GM19043 (cell line): Measurements from ENCODE around the gene CERS4.
"Not testable (repeated sequence)": the region's sequence is repeated elsewhere in the genome, so short reads cannot be mapped to it uniquely, and the experiment has no call there.

Source experiments
- ATAC-seq: cut with Tn5 transposase; IDR thresholded peaks from one replicate; pipeline ENCODE4 v1.9.1; 2021; ENCODE audit warnings: low read depth; ENCODE audit not compliant: unreplicated experiment

CERS4 gene

GRCh38 chr19:8209462-8210378 is 550 bp downstream of the CERS4 start:
- peak; percentile 48 for ATAC-seq

DNA sequence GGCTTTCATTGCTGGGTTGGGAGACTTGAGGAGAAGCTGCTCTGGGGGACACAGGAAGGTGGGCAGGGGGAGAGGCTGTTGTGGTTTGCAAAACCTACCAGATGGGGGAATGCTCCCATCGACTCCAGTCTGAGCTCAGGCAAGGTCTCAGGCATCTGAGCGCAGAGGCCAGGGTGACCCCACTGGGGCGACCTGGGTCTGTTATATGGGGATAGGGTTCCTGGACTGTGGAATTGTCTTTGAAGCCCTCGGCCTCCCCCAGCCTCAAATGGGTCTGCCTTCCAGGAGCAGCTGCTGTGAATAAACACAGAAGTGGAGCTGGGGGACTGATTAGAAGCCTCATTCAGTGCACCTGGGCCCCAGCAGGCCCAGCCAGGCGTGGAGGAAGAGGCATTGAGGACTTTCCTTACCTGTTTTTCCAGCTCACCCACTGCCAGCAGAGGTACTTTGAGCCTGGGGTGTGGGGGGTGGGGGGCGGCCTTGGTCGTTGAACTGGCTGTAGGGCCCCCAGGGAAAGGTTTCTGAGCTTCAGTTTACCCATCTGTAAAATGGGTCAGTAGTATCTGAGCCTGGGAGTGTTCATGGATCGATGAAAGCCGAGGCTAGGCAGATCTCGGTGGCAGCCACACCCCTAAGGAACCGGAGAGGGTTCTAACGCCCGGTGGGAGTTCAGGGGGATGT is 1.4 kb downstream of the CERS4 start:
- no peak for ATAC-seq

GRCh38 chr19:8212212-8212611 is 3.0 kb downstream of the CERS4 start:
- no peak for ATAC-seq

DNA sequence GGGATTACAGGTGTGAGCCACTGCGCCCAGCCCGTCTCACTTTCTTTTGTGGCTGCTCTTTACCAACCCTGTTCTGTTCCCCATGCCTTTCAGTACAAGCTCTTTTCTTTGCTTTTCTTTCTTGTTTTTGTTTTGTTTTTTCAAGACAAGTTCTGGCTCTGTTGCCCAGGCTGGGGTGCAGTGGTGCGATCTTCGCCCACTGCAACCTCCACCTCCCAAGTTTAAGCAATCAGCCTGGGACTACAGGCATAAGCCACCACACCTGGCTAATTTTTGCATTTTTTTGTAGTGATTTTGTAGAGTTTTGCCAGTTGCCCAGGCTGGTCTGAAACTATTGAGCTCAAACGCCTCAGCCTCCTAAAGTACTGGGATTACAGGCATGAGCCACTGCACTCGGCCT is 3.7 kb downstream of the CERS4 start:
- ATAC-seq, result no peak

- ATAC-seq, result no peak
These were observed 4.9 kb downstream of the CERS4 start for GRCh38 chr19:8213827-8214672.

DNA sequence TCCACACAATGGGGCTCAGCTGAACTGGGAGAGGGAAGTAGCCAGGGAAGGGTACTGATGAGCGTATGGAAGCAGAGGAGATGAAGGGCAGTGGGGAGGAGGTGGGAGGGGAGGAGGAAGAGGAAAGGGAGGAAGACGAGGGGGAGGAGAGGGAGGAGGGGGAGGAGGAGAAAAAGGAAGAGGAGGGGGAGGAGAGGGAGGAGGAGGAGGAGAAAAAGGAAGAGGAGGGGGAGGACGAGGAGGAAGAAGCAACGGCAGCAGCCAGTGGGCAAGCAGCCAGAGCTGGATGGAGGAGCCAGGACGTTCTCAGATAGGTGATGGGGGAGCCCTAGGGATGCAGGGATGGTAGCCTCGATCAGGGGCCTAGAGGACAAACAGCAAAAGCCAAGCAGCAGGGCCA is 5.6 kb downstream of the CERS4 start:
- no peak for ATAC-seq

- no peak for ATAC-seq
These were observed 6.6 kb downstream of the CERS4 start for GRCh38 chr19:8215783-8216182.

DNA sequence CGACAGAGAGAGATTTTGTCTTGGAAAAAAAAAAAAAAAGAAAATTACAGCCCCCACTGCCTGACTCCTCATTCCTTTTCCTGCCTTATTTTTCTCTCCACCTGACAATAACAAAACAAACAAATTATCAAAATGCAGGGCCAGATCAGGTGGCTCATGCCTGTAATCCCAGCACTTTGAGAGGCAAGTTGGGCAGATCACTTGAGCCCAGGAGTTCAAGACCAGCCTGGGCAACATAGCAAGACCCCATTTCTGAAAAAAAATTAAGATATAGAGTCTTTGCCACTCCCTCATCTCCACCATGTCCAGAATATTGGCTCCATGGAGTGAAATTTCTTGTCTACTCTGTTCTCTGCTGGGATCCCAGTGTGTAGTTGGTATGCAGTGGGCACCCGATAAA is 7.2 kb downstream of the CERS4 start:
- ATAC-seq, result no peak

DNA sequence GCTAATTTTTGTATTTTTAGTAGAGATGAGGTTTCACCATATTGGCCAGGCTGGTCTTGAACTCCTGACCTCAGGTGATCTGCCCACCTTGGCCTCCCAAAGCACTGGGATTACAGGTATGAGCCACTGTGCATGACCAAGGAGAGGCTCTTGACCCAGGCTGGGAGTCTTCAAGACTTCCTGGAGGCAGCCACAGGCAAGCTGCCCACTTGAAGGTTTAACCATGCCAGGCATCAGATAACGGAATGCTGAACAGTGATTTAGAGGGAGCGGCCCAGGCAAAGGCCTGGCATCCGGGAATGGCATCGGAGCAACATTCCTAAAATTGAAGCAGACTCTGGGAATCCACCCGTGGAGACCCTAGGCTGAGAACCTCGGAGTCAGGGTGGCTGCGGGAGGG is 9.0 kb downstream of the CERS4 start:
- ATAC-seq, result not testable (repeated sequence)

- no peak for ATAC-seq
These were observed 11.3 kb downstream of the CERS4 start for GRCh38 chr19:8220481-8220880.

- ATAC-seq, result no peak
These were observed 12.0 kb downstream of the CERS4 start for GRCh38 chr19:8221161-8221560.

- not testable (repeated sequence) for ATAC-seq
These were observed 14.3 kb downstream of the CERS4 start for GRCh38 chr19:8223442-8223841.

DNA sequence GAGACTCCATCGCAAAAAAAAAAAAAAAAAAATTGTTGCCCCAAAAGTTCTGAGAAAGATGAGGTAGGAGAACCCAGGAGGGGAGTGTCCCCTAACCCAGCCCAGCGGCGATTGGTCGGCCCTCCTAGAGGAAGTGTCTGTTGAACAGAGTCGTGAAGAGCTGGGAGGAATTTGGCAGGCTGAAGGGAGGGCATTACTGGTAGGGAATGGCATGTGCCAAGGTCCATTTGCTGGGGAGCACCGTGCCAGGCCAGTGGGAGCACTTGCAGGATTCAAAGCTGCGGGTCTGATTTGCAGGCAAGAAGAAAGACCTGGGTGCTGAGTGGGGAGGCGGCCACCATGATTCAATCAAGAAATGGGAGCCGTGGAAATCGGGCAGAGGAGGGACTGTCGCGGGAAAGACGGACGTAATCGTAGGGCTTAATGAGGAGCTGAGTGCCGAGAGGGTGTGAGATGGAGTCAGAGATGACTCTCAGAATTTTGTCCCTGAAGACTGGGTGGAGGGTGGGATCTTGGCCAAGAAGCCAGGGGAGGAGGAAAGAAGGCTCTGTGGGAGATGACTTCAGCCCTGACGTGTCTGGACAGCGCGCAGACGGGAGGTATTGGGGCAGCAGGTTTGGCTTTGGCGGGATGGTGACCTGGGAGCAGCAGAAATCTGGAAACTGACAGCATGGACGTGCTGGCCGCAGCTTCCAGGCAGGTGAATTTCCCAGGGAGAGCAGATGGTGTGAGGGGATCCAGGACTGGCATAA is 15.4 kb downstream of the CERS4 start:
- no peak for ATAC-seq

- no peak for ATAC-seq
These were observed 22.0 kb downstream of the CERS4 start for GRCh38 chr19:8231073-8231604.

DNA sequence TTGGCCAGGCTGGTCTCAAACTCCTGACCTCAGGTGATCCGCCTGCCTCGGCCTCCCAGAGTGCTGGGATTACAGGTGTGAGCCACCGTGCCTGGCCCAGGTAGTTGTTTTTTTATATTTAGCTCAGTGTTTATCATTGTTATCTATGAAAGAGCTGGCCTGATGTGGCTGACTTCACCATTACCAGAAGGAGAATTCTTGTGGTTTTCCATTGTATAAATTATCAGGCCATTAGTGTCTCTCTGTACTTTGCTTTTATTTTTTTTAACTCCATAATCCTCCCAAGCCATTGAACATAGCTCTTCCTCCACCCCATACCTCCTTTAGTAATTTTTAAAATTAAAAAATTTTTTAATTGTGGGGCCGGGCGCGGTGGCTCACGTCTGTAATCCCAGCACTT is 24.2 kb downstream of the CERS4 start:
- no peak for ATAC-seq

DNA sequence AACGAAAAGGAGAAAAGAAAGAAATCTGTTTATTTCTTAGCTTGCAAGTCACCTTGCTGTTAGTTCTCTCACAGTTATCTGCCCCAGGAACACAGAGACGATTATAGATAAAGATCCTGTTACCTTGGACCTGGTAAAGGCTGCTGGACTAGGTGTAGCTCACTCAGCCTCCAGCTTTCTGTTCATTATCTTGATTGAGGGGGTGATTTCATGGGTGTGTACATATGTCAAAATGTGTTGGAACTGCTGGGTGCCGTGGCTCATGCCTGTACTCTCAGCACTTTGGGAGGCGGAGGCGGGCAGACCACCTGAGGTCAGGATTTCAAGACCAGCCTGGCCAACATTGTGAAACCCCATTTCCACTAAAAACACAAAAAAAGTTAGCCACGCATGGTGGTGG is 27.9 kb downstream of the CERS4 start:
- no peak for ATAC-seq

GRCh38 chr19:8238251-8238650 is 29.1 kb downstream of the CERS4 start:
- no peak for ATAC-seq

- no peak for ATAC-seq
These were observed 30.5 kb downstream of the CERS4 start for GRCh38 chr19:8239528-8240273.
